MCF 10A (cell line): ENCODE measurements around the gene ADGRG3. TPM values are rescaled to one million over a fixed set of nuclear protein-coding genes. Genes with fewer than 3 reads are reported as not detected.

Source experiments
- BruUV-seq: library from RNA; stranded (reverse); fragments of 400-500 nt; replicated peaks from 2 replicates; lab custom pipeline; 2021; lab: Mats Ljungman, UMichigan
- CTCF ChIA-PET: fragments of 300-600 bp; sonication (Branson Sonifier 250); formaldehyde crosslinking; extraction: SDS; loops from one replicate; lab custom pipeline; 2021; ENCODE audit warnings: antibody characterized with exemption, inconsistent platforms; lab: Yijun Ruan, JAX
- POLR2A ChIA-PET: fragments of 300-600, 350-650 bp; sonication (Branson Sonifier 250); formaldehyde crosslinking; extraction: SDS; loops from one replicate; lab custom pipeline; 2020; ENCODE audit warnings: antibody characterized with exemption, inconsistent platforms; lab: Yijun Ruan, JAX
- DNase-seq: peaks from one replicate; pipeline ENCODE4 v3.0.0-alpha.2; 2018; ENCODE audit not compliant: unreplicated experiment
- H3K27ac Mint-ChIP-seq: one replicate; pipeline ENCODE4 v1.8.0; 2022; ENCODE audit warnings: mild to moderate bottlenecking, low read depth, mixed read lengths; ENCODE audit not compliant: unreplicated experiment
- H3K27me3 Mint-ChIP-seq: one replicate; pipeline ENCODE4 v1.8.0; 2022; ENCODE audit warnings: mixed read lengths; ENCODE audit not compliant: insufficient read depth, unreplicated experiment
- H3K36me3 Mint-ChIP-seq: one replicate; pipeline ENCODE4 v1.8.0; 2022; ENCODE audit warnings: mild to moderate bottlenecking, moderate library complexity, mixed read lengths; ENCODE audit not compliant: insufficient read depth, unreplicated experiment
- H3K4me1 Mint-ChIP-seq: one replicate; pipeline ENCODE4 v1.8.0; 2022; ENCODE audit warnings: mixed read lengths; ENCODE audit not compliant: insufficient read depth, unreplicated experiment
- H3K4me3 Mint-ChIP-seq: one replicate; pipeline ENCODE4 v1.8.0; 2022; ENCODE audit warnings: mild to moderate bottlenecking, moderate library complexity, mixed read lengths; ENCODE audit not compliant: unreplicated experiment
- H3K9me3 Mint-ChIP-seq: one replicate; pipeline ENCODE4 v1.8.0; 2022; ENCODE audit warnings: mixed read lengths; ENCODE audit not compliant: unreplicated experiment
- CTCF ChIP-seq: fragments of 200-600 bp; IDR thresholded peaks from one replicate; pipeline ENCODE4 v1.8.0; 2022; ENCODE audit warnings: antibody characterized with exemption, mild to moderate bottlenecking; ENCODE audit not compliant: unreplicated experiment
- intact Hi-C: fragments of 100-400 bp; cut with micrococcal nuclease; formaldehyde crosslinking; loops from 2 replicates; pipeline ENCODE4 v1.14.1; 2022
- total RNA-seq: library from RNA; stranded (reverse); gene quantifications from 2 replicates; pipeline ENCODE4 v1.2.3, GENCODE V29; 2022

ADGRG3 gene
- total RNA-seq, 1 experiment from 2014 or later, result not detected

DNA sequence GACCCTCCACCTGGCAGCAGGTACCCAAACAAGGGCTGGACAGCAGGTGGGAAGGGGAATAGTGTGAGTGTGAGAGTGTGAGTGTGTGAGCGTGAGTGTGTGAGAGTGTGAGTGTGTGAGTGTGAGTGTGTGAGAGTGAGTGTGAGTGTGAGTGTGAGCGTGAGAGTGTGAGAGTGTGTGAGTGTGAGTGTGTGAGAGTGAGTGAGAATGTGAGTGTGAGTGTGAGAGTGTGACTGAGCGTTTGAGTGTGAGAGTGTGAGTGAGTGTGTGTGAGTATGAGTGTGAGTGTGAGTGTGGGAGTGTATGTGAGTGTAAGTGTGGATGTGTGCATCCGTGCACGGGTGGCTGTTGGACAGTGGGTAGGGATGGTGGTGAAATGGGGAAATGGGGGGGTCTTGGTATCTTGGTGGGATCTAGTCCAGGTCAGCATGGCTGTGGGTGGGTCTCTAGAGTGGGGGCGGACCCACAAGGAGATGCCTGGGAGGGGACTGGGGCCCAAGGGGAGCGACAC, 39.3 kb upstream of the ADGRG3 start:
- no peak overlapping the region for H3K27ac Mint-ChIP-seq
- H3K27me3 Mint-ChIP-seq, result no peaks in the 10 kb centered on the region
- no peaks in the 10 kb centered on the region for H3K9me3 Mint-ChIP-seq
- ChIA-PET POLR2A (interaction anchor here (0.7 to 0.9 kb wide), 3 partner anchors 9 to 38 kb away, joined by 4 to 6 read pairs (median 4); no protein-coding TSS in a partner anchor), CTCF (interaction anchor here (0.6 to 2.5 kb wide), 4 partner anchors 12 to 29 kb away, joined by 3 to 13 read pairs (median 6); no protein-coding TSS in a partner anchor)
- peaks cover 7% of the 10 kb centered on the region for H3K36me3 Mint-ChIP-seq
- peaks cover 34% of the 10 kb centered on the region for H3K4me1 Mint-ChIP-seq
- BruUV-seq, result no TSS peak
- DNase-seq, result no peak
- intact Hi-C loops, result loop anchor here (1.0 kb wide), 1 partner anchor 38 kb away; no protein-coding TSS in a partner anchor
- no peak for TF ChIP-seq CTCF
- no peak overlapping the region for H3K4me3 Mint-ChIP-seq

- Mint-ChIP-seq H3K27me3 (no peaks in the 10 kb centered on the region), H3K9me3 (no peaks in the 10 kb centered on the region), H3K4me3 (no peak overlapping the region), H3K27ac (no peak overlapping the region), H3K4me1 (peaks cover 29% of the 10 kb centered on the region), H3K36me3 (peaks cover 7% of the 10 kb centered on the region)
- no peak for DNase-seq
- ChIA-PET CTCF (interaction anchor here (1.5 to 1.9 kb wide), 2 partner anchors 19 to 38 kb away, joined by 3 to 12 read pairs; no protein-coding TSS in a partner anchor), POLR2A (interaction anchor here (1.3 kb wide), 1 partner anchor 8 kb away, joined by 4 read pairs; no protein-coding TSS in a partner anchor)
- BruUV-seq, result no TSS peak
- intact Hi-C loops, result no loop called here
- no peak for TF ChIP-seq CTCF
Measured at GRCh38 chr16:57629516-57630406, 38.3 kb upstream of the ADGRG3 start.

- H3K27me3 Mint-ChIP-seq, result no peaks in the 10 kb centered on the region
- H3K4me1 Mint-ChIP-seq, result peaks cover 24% of the 10 kb centered on the region
- ChIA-PET CTCF (interaction anchor here (1.5 to 1.9 kb wide), 2 partner anchors 18 to 39 kb away, joined by 3 to 12 read pairs; no protein-coding TSS in a partner anchor), POLR2A (interaction anchor here (1.3 kb wide), 1 partner anchor 8 kb away, joined by 4 read pairs; no protein-coding TSS in a partner anchor)
- no TSS peak for BruUV-seq
- H3K9me3 Mint-ChIP-seq, result no peaks in the 10 kb centered on the region
- no peak for TF ChIP-seq CTCF
- intact Hi-C loops, result no loop called here
- H3K4me3 Mint-ChIP-seq, result no peak overlapping the region
- H3K36me3 Mint-ChIP-seq, result peaks cover 7% of the 10 kb centered on the region
- H3K27ac Mint-ChIP-seq, result no peak overlapping the region
- DNase-seq, result no peak
Measured at GRCh38 chr16:57630407-57630797, 37.7 kb upstream of the ADGRG3 start.
